ENCODE measurements around the gene BRINP3.
"Not testable (repeated sequence)": the region's sequence is repeated elsewhere in the genome, so short reads cannot be mapped to it uniquely, and the experiment has no call there.

Gene BRINP3

GRCh38 chr1:190175320-190175719 is 302.3 kb downstream of the BRINP3 start:
- DNase-seq, result no peak

GRCh38 chr1:190172651-190173430 is 304.8 kb downstream of the BRINP3 start:
- no peak for DNase-seq

GRCh38 chr1:190170321-190170720 is 307.3 kb downstream of the BRINP3 start:
- no peak for DNase-seq

DNA sequence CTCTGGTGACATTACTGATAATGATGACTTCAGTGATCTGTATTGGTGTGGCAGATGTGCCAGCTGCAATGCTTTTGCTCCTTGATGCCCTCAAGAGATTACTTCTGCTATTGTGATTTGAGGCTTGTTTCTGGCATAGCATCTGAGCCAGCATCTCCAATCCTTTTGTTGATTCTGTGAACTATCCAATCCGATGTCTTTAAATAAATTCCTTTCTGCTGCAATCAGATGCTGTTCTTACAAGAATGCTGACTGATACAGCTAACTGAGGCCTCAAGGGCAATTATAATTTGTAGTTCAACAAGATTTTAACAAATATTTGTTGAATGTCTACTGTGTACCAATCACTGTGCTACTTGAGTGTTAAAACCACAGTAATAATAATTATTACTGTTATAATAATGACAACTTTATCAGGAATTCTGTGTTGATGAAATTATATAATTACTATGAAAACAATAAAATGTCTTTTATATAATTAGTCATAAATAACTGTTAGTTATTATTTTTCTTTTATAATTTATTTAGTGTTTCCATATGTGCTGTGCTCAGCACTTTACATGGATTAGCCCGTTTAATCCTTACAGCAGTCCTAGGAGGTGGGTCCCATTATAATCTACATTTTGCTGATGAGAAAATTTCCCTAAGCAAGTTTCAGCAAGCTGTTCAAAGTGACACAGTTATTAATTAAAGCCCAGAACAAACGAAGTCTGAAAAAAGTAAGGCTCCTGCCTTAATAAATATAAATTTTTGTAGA is 308.2 kb downstream of the BRINP3 start:
- DNase-seq, result no peak

GRCh38 chr1:190168893-190169280 is 308.8 kb downstream of the BRINP3 start:
- no peak for DNase-seq

GRCh38 chr1:190168116-190168892 is 309.4 kb downstream of the BRINP3 start:
- DNase-seq, result no peak

DNA sequence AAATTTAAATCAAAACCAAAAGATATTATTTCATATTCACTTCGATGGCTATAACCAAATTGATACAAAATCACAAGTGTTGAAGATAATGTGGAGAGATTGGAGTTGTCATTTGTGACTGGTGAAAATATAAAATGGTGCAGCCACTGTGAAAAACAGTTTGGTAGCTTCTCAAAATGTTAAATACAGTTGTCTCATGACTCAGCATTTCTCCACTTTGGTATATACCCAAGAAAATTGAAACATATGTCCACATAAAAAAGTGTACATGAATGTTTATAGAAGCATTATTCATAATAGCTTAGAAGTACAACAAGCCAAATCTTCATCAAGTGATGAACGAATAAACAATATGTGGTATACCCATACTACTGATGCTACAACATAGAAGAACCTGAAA is 318.5 kb downstream of the BRINP3 start:
- no peak for DNase-seq

- no peak for DNase-seq
These were observed 322.9 kb downstream of the BRINP3 start for GRCh38 chr1:190154744-190155143.

DNA sequence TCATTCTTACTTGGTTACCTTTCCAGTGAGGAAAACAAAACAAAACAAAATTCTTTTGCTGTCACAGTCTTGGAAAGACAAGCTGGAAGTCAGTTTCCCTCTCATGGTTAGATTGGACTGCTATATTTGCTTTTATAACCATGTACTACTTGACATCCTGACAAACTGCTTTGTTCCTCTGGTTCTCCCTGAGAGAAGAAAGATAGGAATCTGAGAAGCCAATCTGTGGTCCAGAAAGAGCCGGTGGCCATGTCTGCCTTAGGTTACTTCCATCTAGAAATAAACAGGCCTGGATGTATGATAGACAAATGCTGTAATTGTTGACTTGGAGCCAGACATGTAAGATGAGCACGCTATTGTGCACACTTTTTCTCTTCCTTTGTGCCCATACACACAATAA is 330.0 kb downstream of the BRINP3 start:
- DNase-seq, result no peak

- DNase-seq, result no peak
These were observed 333.0 kb downstream of the BRINP3 start for GRCh38 chr1:190144650-190145049.

DNA sequence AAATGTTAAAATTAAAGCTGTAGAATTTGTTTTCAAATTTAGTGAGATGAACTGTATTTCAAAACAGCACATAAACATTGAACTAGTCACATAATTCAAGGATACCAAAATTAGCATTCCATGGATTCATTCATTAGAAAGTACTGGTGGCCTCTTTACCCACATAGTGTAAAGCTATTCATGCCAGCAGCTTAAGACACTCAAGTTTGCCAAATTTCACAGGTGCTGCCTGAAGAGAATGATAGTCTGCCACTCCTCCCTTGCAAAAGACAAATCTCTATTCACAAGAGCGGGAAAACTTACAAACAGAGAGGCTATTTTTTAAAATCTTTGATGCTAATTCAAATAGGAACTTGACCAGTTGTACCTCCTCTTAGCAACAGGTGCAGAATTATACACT is 337.0 kb downstream of the BRINP3 start:
- no peak for DNase-seq

- DNase-seq, result no peak
These were observed 339.0 kb downstream of the BRINP3 start for GRCh38 chr1:190138702-190139101.

DNA sequence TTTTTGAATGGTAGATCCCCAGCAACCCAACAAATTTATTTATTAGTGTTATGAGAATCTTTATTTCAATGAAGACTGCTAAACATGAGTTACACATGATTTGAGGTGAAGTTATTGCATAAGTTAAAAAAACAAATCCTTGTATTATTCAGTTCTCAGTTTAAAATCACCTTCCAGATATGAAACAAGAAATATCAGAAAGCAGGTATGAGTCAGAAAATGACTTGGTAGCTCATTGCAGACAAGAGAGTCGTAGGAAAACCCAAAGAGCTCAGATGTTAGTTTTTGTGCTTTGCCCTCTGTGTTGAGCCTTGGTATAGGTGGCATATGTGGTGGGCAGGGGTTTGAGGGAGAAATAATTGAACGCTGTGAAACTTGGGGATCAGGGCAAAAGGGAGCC is 339.4 kb downstream of the BRINP3 start:
- no peak for DNase-seq

DNA sequence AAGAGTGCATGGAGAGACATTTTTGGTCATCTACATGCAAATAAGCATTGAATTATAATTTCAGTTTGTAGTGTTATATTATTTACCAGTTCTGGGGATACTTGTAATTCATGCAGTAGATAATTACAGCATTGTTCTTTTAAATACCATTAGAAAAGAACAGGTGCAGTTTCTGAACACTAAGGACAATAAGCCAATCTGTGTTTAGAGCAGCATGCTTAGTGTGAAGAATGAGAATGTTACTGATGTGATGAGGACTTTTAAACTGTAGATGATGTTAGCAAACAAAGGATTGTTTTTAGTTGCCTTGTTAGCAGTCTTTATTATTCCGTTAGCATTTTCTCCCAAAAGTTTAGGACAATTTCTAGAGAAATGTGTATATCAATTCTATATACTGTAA is 348.3 kb downstream of the BRINP3 start:
- no peak for DNase-seq

DNA sequence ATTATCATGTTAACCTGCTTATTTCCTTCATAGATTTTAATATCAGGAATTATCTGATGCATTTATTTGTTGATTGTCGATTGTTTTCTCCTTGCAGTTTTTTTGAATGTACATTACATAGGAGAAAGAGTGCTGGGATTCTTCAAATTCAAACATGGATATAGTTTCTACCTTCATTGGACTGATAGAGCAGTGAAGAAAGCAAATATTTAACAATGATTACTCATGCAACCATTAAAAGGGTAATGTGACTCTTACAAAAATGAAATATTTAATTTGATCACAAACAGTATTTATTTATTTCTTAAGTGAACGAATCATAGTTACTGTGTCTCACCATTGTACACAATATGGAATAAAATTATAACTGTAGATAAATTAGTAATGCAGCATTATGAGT is 350.9 kb downstream of the BRINP3 start:
- DNase-seq, result no peak

DNA sequence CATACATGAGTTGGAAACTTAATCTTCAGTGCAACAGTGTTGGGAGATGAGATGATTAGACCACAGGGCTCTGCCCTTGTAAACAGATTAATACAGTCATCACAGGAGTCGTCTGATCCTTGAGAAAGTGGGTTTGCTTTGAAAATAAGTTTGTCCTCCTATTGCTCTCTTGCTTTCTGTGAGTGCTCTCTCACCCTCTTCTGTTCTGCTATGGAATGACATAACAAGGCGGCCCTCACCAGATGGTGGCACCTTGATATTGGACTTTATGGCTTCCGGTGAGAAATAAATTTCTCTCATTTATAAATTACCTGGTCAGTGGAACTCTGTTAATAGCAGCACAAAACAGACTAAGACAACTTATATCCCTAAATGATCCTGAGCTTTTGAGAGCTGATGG is 353.6 kb downstream of the BRINP3 start:
- DNase-seq, result no peak

DNA sequence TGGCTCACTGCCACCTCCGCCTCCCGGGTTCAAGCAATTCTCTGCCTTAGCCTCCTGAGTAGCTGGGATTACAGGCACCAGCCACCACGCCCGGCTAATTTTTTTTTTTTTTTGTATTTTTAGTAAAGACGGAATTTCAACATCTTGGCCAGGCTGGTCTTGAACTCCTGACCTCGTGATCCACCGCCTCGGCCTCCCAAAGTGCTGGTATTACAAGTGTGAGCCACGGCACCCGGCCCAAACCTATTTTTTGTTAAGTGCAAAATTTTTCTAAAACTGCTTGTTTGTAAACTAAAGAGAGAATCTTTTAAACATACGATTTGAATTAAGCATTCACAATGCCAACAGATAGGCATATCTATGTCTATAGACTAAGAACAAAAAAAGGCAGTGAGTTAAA is 357.1 kb downstream of the BRINP3 start:
- not testable (repeated sequence) for DNase-seq

- no peak for DNase-seq
These were observed 358.0 kb downstream of the BRINP3 start for GRCh38 chr1:190119683-190120082.

- no peak for DNase-seq
These were observed 360.7 kb downstream of the BRINP3 start for GRCh38 chr1:190116921-190117320.

DNA sequence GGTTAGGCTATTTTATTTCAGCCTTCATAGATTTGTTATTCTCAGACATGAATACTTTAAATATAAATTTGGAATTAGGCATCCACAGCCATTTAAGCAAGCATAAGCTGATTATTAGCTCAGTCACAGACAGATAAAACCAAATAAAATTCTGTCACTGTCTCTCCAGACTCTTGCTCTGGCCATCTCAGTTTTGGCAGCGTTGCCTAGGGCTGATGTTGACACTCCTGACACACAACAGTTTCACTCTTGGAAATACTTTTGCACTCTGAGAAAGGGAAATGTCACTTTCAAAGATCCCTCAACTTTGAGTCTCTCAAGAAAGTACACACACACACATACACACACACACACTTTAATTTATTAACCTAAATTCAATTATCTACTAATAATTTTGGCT is 372.7 kb downstream of the BRINP3 start:
- no peak for DNase-seq

DNA sequence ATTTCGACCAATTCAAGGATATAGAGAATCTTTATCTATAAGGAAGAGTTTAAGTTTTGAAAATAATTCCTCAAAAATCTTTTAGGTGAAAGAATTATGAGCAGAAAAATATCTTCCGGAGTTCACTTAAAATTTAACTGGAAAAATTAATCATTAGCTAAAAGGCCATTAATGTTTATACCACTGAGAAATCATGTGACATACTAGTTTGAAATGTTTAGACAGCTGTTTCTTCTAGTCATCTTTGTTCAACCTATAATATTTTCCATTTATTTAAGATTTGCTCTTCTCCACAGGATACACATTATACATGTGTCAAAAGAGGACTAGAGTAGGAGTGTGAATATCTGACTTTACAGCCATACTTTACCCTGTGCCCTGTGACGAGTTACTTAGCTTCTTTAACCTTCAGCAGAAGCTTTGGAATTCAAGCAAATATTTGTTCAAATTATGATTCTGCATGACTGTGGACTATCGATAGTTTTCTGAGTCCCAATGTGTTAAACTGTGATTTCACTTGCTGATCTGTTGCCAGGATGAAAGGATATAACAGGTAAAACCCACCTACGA is 374.8 kb downstream of the BRINP3 start:
- no peak for DNase-seq

- no peak for DNase-seq
These were observed 375.9 kb downstream of the BRINP3 start for GRCh38 chr1:190101756-190102155.

GRCh38 chr1:190098756-190099155 is 378.9 kb downstream of the BRINP3 start:
- no peak for DNase-seq

Data from cortex of kidney (tissue), 1 donor.